ENCODE results near the gene IZUMO1. TPM values are rescaled to one million over a fixed set of nuclear protein-coding genes. Genes with fewer than 3 reads are reported as not detected.
"Not testable (repeated sequence)": the region's sequence is repeated elsewhere in the genome, so short reads cannot be mapped to it uniquely, and the experiment has no call there.

IZUMO1 gene
- total and polyA plus RNA-seq, 4 experiments from 2014 or later: not detected

GRCh38 chr19:48696353-48697010 is 50.2 kb downstream of the IZUMO1 start:
- Mint-ChIP-seq H3K27ac (peak overlapping the region in 3 of 7 donors; percentile 29 to 60 (median 41)), H3K36me3 (peaks cover 3 to 11% of the 10 kb centered on the region in 2 donors)
- DNase-seq: no peak

GRCh38 chr19:48695743-48696352 is 50.9 kb downstream of the IZUMO1 start, which contains the start of gene FUT2:
Gene FUT2 (plus strand): TSS chr19:48695971. CDS start chr19:48702957, 6,986 bp downstream.
- H3K9me3 ChIP-seq (ENCODE audit: control insufficient read depth in 1 of 2, low read length in 2 of 2): no peaks in the 10 kb centered on the region
- H3K36me3 Mint-ChIP-seq: peaks cover 3 to 6% of the 10 kb centered on the region in 2 donors
- peaks cover 0 to 14% (median 7%) of the 10 kb centered on the region in 4 donors for H3K4me1 Mint-ChIP-seq
- H3K27me3 ChIP-seq (ENCODE audit: insufficient read depth, low read length): peaks cover 7% of the 10 kb centered on the region
- CTCF ChIA-PET (ENCODE audit: partially characterized antibody): interaction anchor here (1.0 to 1.2 kb wide), 3 partner anchors 21 to 146 kb away, joined by 3 read pairs; no protein-coding TSS in a partner anchor
- intact Hi-C loops (cut with micrococcal nuclease): no loop called here
- H3K9me3 Mint-ChIP-seq: no peaks in the 10 kb centered on the region
- peak within 1 kb of the TSS in 7 of 8 donors; percentile 28 to 75 (median 63) for H3K4me3 Mint-ChIP-seq
- H3K4me1 ChIP-seq (ENCODE audit: insufficient read depth, low read length): peaks cover 7% of the 10 kb centered on the region
- no peaks in the 10 kb centered on the region for H3K36me3 ChIP-seq (ENCODE audit: insufficient read depth, low read length)
- no peak for DNase-seq
- peak within 1 kb of the TSS in 3 of 7 donors; percentile 29 to 60 (median 41) for H3K27ac Mint-ChIP-seq
- POLR2A ChIA-PET (ENCODE audit: partially characterized antibody): interaction anchor here (1.0 kb wide), 1 partner anchor 18 kb away, joined by 3 read pairs; no protein-coding TSS in a partner anchor
- peaks cover 0 to 8% of the 10 kb centered on the region in 2 donors for H3K27me3 Mint-ChIP-seq
- no peak within 1 kb of the TSS for H3K4me3 ChIP-seq (ENCODE audit: low read length in 2 of 2)
- no peak within 1 kb of the TSS for H3K27ac ChIP-seq (ENCODE audit: low read depth, low read length)

More at GRCh38 chr19:48696353-48697010, 50.2 kb downstream of the IZUMO1 start:
- H3K4me3 ChIP-seq (ENCODE audit: low read length in 2 of 2): no peak overlapping the region
- H3K9me3 Mint-ChIP-seq: no peaks in the 10 kb centered on the region
- peaks cover 7% of the 10 kb centered on the region for H3K27me3 ChIP-seq (ENCODE audit: insufficient read depth, low read length)
- peaks cover 0 to 8% of the 10 kb centered on the region in 2 donors for H3K27me3 Mint-ChIP-seq
- POLR2A ChIA-PET (ENCODE audit: partially characterized antibody): interaction anchor here (1.0 to 1.4 kb wide), 2 partner anchors 17 to 30 kb away, joined by 3 read pairs; no protein-coding TSS in a partner anchor
- H3K4me1 Mint-ChIP-seq: peaks cover 0 to 14% (median 7%) of the 10 kb centered on the region in 4 donors
- intact Hi-C loops (cut with micrococcal nuclease): no loop called here
- no peak overlapping the region for H3K27ac ChIP-seq (ENCODE audit: low read depth, low read length)
- H3K4me3 Mint-ChIP-seq: peak overlapping the region in 7 of 8 donors; percentile 28 to 75 (median 63)
- peaks cover 7% of the 10 kb centered on the region for H3K4me1 ChIP-seq (ENCODE audit: insufficient read depth, low read length)
- H3K36me3 ChIP-seq (ENCODE audit: insufficient read depth, low read length): no peaks in the 10 kb centered on the region
- CTCF ChIA-PET (ENCODE audit: partially characterized antibody): interaction anchor here (1.0 to 1.2 kb wide), 3 partner anchors 22 to 145 kb away, joined by 3 read pairs; no protein-coding TSS in a partner anchor
- H3K9me3 ChIP-seq (ENCODE audit: control insufficient read depth in 1 of 2, low read length in 2 of 2): no peaks in the 10 kb centered on the region

- H3K4me3 ChIP-seq (ENCODE audit: low read length in 2 of 2); DNase-seq; H3K36me3 ChIP-seq (ENCODE audit: insufficient read depth, low read length); H3K36me3 Mint-ChIP-seq; H3K9me3 ChIP-seq (ENCODE audit: control insufficient read depth in 1 of 2, low read length in 2 of 2); H3K27me3 Mint-ChIP-seq; POLR2A ChIA-PET (ENCODE audit: partially characterized antibody); H3K9me3 Mint-ChIP-seq; H3K4me1 ChIP-seq (ENCODE audit: insufficient read depth, low read length); H3K4me3 Mint-ChIP-seq; H3K27ac ChIP-seq (ENCODE audit: low read depth, low read length); H3K27me3 ChIP-seq (ENCODE audit: insufficient read depth, low read length); intact Hi-C loops (cut with micrococcal nuclease): not testable (repeated sequence)
- Mint-ChIP-seq H3K27ac (peak overlapping the region in 1 of 7 donors; percentile 15), H3K4me1 (peaks cover 0 to 14% (median 7%) of the 10 kb centered on the region in 4 donors)
- CTCF ChIA-PET (ENCODE audit: partially characterized antibody): interaction anchor here (0.9 to 1.2 kb wide), 2 partner anchors 18 to 149 kb away, joined by 3 read pairs; no protein-coding TSS in a partner anchor
Measured at GRCh38 chr19:48693629-48694028, 53.1 kb downstream of the IZUMO1 start.

Other genes with a start within 250 kb of the IZUMO1 start
- gene LMTK3, start 235.1 kb downstream of the IZUMO1 start, total RNA-seq: 10 to 100 TPM; 18.5 to 20.6 TPM
- under 1 TPM in 1 of 2 donors, not detected in 1; 0.17 TPM for gene LMTK3, start 235.1 kb downstream of the IZUMO1 start, polyA plus RNA-seq
- gene SULT2B1, start 194.7 kb downstream of the IZUMO1 start, total RNA-seq: not detected
- under 1 TPM in 1 of 2 donors, not detected in 1; 0.13 TPM for gene SULT2B1, start 194.7 kb downstream of the IZUMO1 start, polyA plus RNA-seq
- not detected for gene SPACA4, start 140.2 kb downstream of the IZUMO1 start, total RNA-seq
- gene SPACA4, start 140.2 kb downstream of the IZUMO1 start, polyA plus RNA-seq: not detected
- gene FAM83E, start 131.8 kb downstream of the IZUMO1 start, total RNA-seq: 1 to 10 TPM; 4.3 to 5.3 TPM
- gene FAM83E, start 131.8 kb downstream of the IZUMO1 start, polyA plus RNA-seq: not detected
- 1,000 to 10,000 TPM; 2,357 to 2,448 TPM for gene RPL18, start 127.7 kb downstream of the IZUMO1 start, total RNA-seq
- 1,000 to 10,000 TPM; 2,084 to 2,180 TPM for gene RPL18, start 127.7 kb downstream of the IZUMO1 start, polyA plus RNA-seq
- 10 to 100 TPM; 25.0 to 29.1 TPM for gene SPHK2, start 127.4 kb downstream of the IZUMO1 start, total RNA-seq
- 1 to 10 TPM; 6.0 to 8.4 TPM for gene SPHK2, start 127.4 kb downstream of the IZUMO1 start, polyA plus RNA-seq
- gene DBP, start 109.5 kb downstream of the IZUMO1 start, total RNA-seq: 10 to 100 TPM; 62.6 to 69.5 TPM
- 100 to 1,000 TPM in 1 of 2 donors, 10 to 100 TPM in 1; 37.4 to 113 TPM for gene DBP, start 109.5 kb downstream of the IZUMO1 start, polyA plus RNA-seq
- gene CA11, start 100.7 kb downstream of the IZUMO1 start, total RNA-seq: 10 to 100 TPM; 13.7 to 15.4 TPM
- 1 to 10 TPM; 5.0 to 9.4 TPM for gene CA11, start 100.7 kb downstream of the IZUMO1 start, polyA plus RNA-seq
- 1 to 10 TPM; 2.3 to 3.3 TPM for gene NTN5, start 73.9 kb downstream of the IZUMO1 start, total RNA-seq
- under 1 TPM in 1 of 2 donors, not detected in 1; 0.62 TPM for gene NTN5, start 73.9 kb downstream of the IZUMO1 start, polyA plus RNA-seq
- gene FUT2, start 50.9 kb downstream of the IZUMO1 start, total RNA-seq: not detected
- under 1 TPM; 0.11 to 0.59 TPM for gene FUT2, start 50.9 kb downstream of the IZUMO1 start, polyA plus RNA-seq
- gene MAMSTR, start 27.2 kb downstream of the IZUMO1 start, total RNA-seq: 1 to 10 TPM; 2.1 to 2.5 TPM
- gene MAMSTR, start 27.2 kb downstream of the IZUMO1 start, polyA plus RNA-seq: under 1 TPM; 0.71 to 0.73 TPM
- gene RASIP1, start 6.3 kb downstream of the IZUMO1 start, total RNA-seq: under 1 TPM in 1 of 2 experiments, not detected in 1; 0.22 TPM
- under 1 TPM; 0.10 to 0.25 TPM for gene RASIP1, start 6.3 kb downstream of the IZUMO1 start, polyA plus RNA-seq
- gene FUT1, start 5.7 kb upstream of the IZUMO1 start, total RNA-seq: under 1 TPM; 0.22 to 0.32 TPM
- under 1 TPM in 1 of 2 donors, not detected in 1; 0.11 TPM for gene FUT1, start 5.7 kb upstream of the IZUMO1 start, polyA plus RNA-seq
- not detected for gene FGF21, start 8.6 kb upstream of the IZUMO1 start, total RNA-seq
- not detected for gene FGF21, start 8.6 kb upstream of the IZUMO1 start, polyA plus RNA-seq
- 10 to 100 TPM; 25.9 to 30.1 TPM for gene BCAT2, start 64.1 kb upstream of the IZUMO1 start, total RNA-seq
- 10 to 100 TPM; 19.0 to 28.8 TPM for gene BCAT2, start 64.1 kb upstream of the IZUMO1 start, polyA plus RNA-seq
- under 1 TPM; 0.35 to 0.75 TPM for gene HSD17B14, start 89.6 kb upstream of the IZUMO1 start, total RNA-seq
- 1 to 10 TPM in 1 of 2 donors, under 1 TPM in 1; 0.32 to 1.1 TPM for gene HSD17B14, start 89.6 kb upstream of the IZUMO1 start, polyA plus RNA-seq
- gene PLEKHA4, start 121.7 kb upstream of the IZUMO1 start, total RNA-seq: 1 to 10 TPM; 2.8 to 6.6 TPM
- gene PLEKHA4, start 121.7 kb upstream of the IZUMO1 start, polyA plus RNA-seq: 1 to 10 TPM; 2.3 to 7.5 TPM
- gene PPP1R15A, start 125.5 kb upstream of the IZUMO1 start, total RNA-seq: 10 to 100 TPM; 67.0 to 69.8 TPM
- 10 to 100 TPM; 79.6 to 83.3 TPM for gene PPP1R15A, start 125.5 kb upstream of the IZUMO1 start, polyA plus RNA-seq
- gene TULP2, start 151.8 kb upstream of the IZUMO1 start, total RNA-seq: not detected
- not detected for gene TULP2, start 151.8 kb upstream of the IZUMO1 start, polyA plus RNA-seq
- gene NUCB1, start 153.4 kb upstream of the IZUMO1 start, total RNA-seq: 100 to 1,000 TPM; 132 to 145 TPM
- 100 to 1,000 TPM in 1 of 2 donors, 10 to 100 TPM in 1; 65.3 to 126 TPM for gene NUCB1, start 153.4 kb upstream of the IZUMO1 start, polyA plus RNA-seq
- 1 to 10 TPM; 1.2 to 1.6 TPM for gene DHDH, start 186.8 kb upstream of the IZUMO1 start, total RNA-seq
- 1 to 10 TPM in 1 of 2 donors, under 1 TPM in 1; 0.60 to 1.2 TPM for gene DHDH, start 186.8 kb upstream of the IZUMO1 start, polyA plus RNA-seq
- 100 to 1,000 TPM; 173 to 183 TPM for gene BAX, start 208.0 kb upstream of the IZUMO1 start, total RNA-seq
- 10 to 100 TPM; 56.5 to 66.8 TPM for gene BAX, start 208.0 kb upstream of the IZUMO1 start, polyA plus RNA-seq
- gene FTL, start 218.4 kb upstream of the IZUMO1 start, total RNA-seq: 1,000 to 10,000 TPM; 1,304 to 1,371 TPM
- gene FTL, start 218.4 kb upstream of the IZUMO1 start, polyA plus RNA-seq: 1,000 to 10,000 TPM; 3,537 to 4,474 TPM
- gene GYS1, start 246.4 kb upstream of the IZUMO1 start, total RNA-seq: 10 to 100 TPM; 56.2 to 56.4 TPM
- 10 to 100 TPM; 30.6 to 31.4 TPM for gene GYS1, start 246.4 kb upstream of the IZUMO1 start, polyA plus RNA-seq
- 10 to 100 TPM; 27.9 to 28.5 TPM for gene RUVBL2, start 247.0 kb upstream of the IZUMO1 start, total RNA-seq
- gene RUVBL2, start 247.0 kb upstream of the IZUMO1 start, polyA plus RNA-seq: 10 to 100 TPM; 48.6 to 51.9 TPM

Measured in CD4-positive, alpha-beta memory T cell (primary cell).